ENCODE results near the gene TPK1.

DNA sequence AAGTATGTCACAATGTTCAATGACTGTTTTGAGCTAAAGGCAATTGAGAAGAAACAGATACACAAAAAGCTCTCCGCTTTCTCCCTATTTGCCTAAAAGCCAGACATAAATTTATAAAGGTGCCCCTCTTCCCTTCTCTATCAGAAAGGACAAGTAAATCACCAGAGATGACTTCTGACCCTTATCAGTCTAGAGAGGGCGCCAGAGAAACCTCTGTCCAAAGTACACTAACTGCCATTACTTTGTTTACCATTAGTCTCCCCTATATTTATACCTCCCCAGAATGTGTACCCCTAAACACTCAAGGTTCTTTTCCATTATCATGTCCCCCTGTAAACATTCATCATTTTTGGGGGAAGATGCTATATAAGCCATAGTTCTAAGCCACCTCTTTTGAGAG is 49.3 kb downstream of the TPK1 start:
- TF ChIP-seq POLR2A (IDR thresholded peaks at IDR 0.05; ENCODE audit: low read depth, low read length) = no peak
- no peak for TF ChIP-seq POLR2AphosphoS5 (IDR thresholded peaks at IDR 0.05; ENCODE audit: low read depth, low read length)
- no peak for TF ChIP-seq TAF1 (IDR thresholded peaks at IDR 0.05; ENCODE audit: borderline replicate concordance, low read depth, low read length)

Data from GM12892 (cell line).